ENCODE results near the gene AGBL3. TPM values are rescaled to one million over a fixed set of nuclear protein-coding genes. Genes with fewer than 3 reads are reported as not detected.

The AGBL3 gene
- total RNA-seq, 2 donors from 2014 or later, result 0.67 to 1.9 TPM

- H3K4me1 ChIP-seq, result peaks cover 0 to 31% of the 10 kb centered on the region in 2 donors
- no peaks in the 10 kb centered on the region for H3K27me3 ChIP-seq
- H3K36me3 ChIP-seq, result peaks cover 80% of the 10 kb centered on the region
- no peak for TF ChIP-seq CTCF (IDR thresholded peaks at IDR 0.05)
- peak overlapping the region; percentile 7 to 64 for H3K27ac ChIP-seq
- H3K4me3 ChIP-seq, result no peak overlapping the region
- no peak for DNase-seq (ENCODE audit: low spot score)
- H3K9me3 ChIP-seq, result no peaks in the 10 kb centered on the region
Measured at GRCh38 chr7:134941185-134941900, 45.0 kb upstream of the AGBL3 start.

GRCh38 chr7:134941952-134942351 is 44.4 kb upstream of the AGBL3 start:
- H3K9me3 ChIP-seq, result no peaks in the 10 kb centered on the region
- peaks cover 80% of the 10 kb centered on the region for H3K36me3 ChIP-seq
- no peak for TF ChIP-seq CTCF (IDR thresholded peaks at IDR 0.05)
- peak overlapping the region; percentile 7 to 64 for H3K27ac ChIP-seq
- no peak overlapping the region for H3K4me3 ChIP-seq
- H3K4me1 ChIP-seq, result peaks cover 0 to 25% of the 10 kb centered on the region in 2 donors
- no peaks in the 10 kb centered on the region for H3K27me3 ChIP-seq
- no peak for DNase-seq (ENCODE audit: low spot score)

GRCh38 chr7:134942690-134943466 is 43.4 kb upstream of the AGBL3 start:
- no peak for DNase-seq (ENCODE audit: low spot score)
- H3K27me3 ChIP-seq, result no peaks in the 10 kb centered on the region
- peaks cover 81% of the 10 kb centered on the region for H3K36me3 ChIP-seq
- no peak for TF ChIP-seq CTCF (IDR thresholded peaks at IDR 0.05)
- H3K4me1 ChIP-seq, result peaks cover 0 to 16% of the 10 kb centered on the region in 2 donors
- no peaks in the 10 kb centered on the region for H3K9me3 ChIP-seq
- H3K4me3 ChIP-seq, result no peak overlapping the region
- H3K27ac ChIP-seq, result peak overlapping the region in 1 of 2 donors; percentile 22

GRCh38 chr7:134943785-134944400 is 42.4 kb upstream of the AGBL3 start:
- TF ChIP-seq CTCF (IDR thresholded peaks at IDR 0.05), result peak in 1 of 2 donors; percentile 50
- no peak overlapping the region for H3K4me3 ChIP-seq
- H3K4me1 ChIP-seq, result peaks cover 0 to 15% of the 10 kb centered on the region in 2 donors

GRCh38 chr7:134945691-134946090 is 40.6 kb upstream of the AGBL3 start:
- no peak overlapping the region for H3K4me3 ChIP-seq
- H3K36me3 ChIP-seq, result peaks cover 93% of the 10 kb centered on the region
- no peaks in the 10 kb centered on the region for H3K27me3 ChIP-seq
- peaks cover 0 to 12% of the 10 kb centered on the region in 2 donors for H3K4me1 ChIP-seq
- no peak for TF ChIP-seq CTCF (IDR thresholded peaks at IDR 0.05)
- no peak overlapping the region for H3K27ac ChIP-seq
- H3K9me3 ChIP-seq, result no peaks in the 10 kb centered on the region
- DNase-seq (ENCODE audit: low spot score), result no peak

More at GRCh38 chr7:134943785-134944400, 42.4 kb upstream of the AGBL3 start:
- no peaks in the 10 kb centered on the region for H3K27me3 ChIP-seq
- no peak overlapping the region for H3K27ac ChIP-seq
- peaks cover 83% of the 10 kb centered on the region for H3K36me3 ChIP-seq
- no peaks in the 10 kb centered on the region for H3K9me3 ChIP-seq
- no peak for DNase-seq (ENCODE audit: low spot score)

Data from right atrium auricular region (tissue), 2 donors.